Gastrocnemius medialis (tissue), 4 donors: ENCODE measurements around the gene TANC1. TPM values are rescaled to one million over a fixed set of nuclear protein-coding genes. Genes with fewer than 3 reads are reported as not detected.
A peak's percentile ranks its signal among the peaks of the same experiment; 100 is the strongest.

Experiments used
- ATAC-seq, 2 donors: fragments of 150-250 bp; one replicate each; pipeline ENCODE4 v1.9.1; 2016
- DNase-seq, 2 donors: peaks; one replicate each; pipeline ENCODE4 v3.0.0-alpha.2; 2019
- H3K27ac ChIP-seq, 4 donors: fragments of 200-600 bp; sonication (generic); 1 replicate in 1 of 4; 2 replicates in 3 of 4; pipeline ENCODE4 v1.5.1; 2016 to 2018; ENCODE audit warnings: mild to moderate bottlenecking in 2 of 4, moderate library complexity in 1 of 4
- H3K27me3 ChIP-seq, 3 donors: fragments of 200-600 bp; sonication (generic) in 2 of 3; 1 replicate in 1 of 3; 2 replicates in 2 of 3; pipeline versions ENCODE4 v1.5.1 to v1.6.0; 2016 to 2019; ENCODE audit warnings: mild to moderate bottlenecking in 1 of 3, moderate library complexity in 1 of 3
- H3K36me3 ChIP-seq, 2 donors: fragments of 200-600 bp; sonication (generic) in 1 of 2; one replicate each; pipeline ENCODE4 v1.5.1; 2017 to 2018
- H3K4me1 ChIP-seq, 2 donors: fragments of 200-600 bp; sonication (generic) in 1 of 2; one replicate each; pipeline ENCODE4 v1.5.1; 2016 to 2017; ENCODE audit warnings: mild to moderate bottlenecking in 2 of 2
- H3K4me3 ChIP-seq, 4 donors: fragments of 200-600 bp; sonication (generic) in 3 of 4; 1 replicate in 1 of 4; 2 replicates in 3 of 4; pipeline ENCODE4 v1.5.1; 2016 to 2019; ENCODE audit warnings: mild to moderate bottlenecking in 2 of 4
- H3K9me3 ChIP-seq, 3 donors: fragments of 200-600 bp; sonication (generic) in 2 of 3; 1 replicate in 1 of 3; 2 replicates in 2 of 3; pipeline ENCODE4 v1.5.1; 2016 to 2019
- POLR2A ChIP-seq, 2 donors: fragments of 450-650 bp; IDR thresholded peaks; one replicate each; pipeline ENCODE4 v1.6.1; 2017; ENCODE audit warnings: antibody characterized with exemption in 2 of 2, mild to moderate bottlenecking in 2 of 2, moderate library complexity in 2 of 2
- in situ Hi-C, 4 donors: fragments of 200-750 bp; cut with MboI; loops; one replicate each; pipeline versions ENCODE4 v1.15.0 to v1.8.0; 2017; ENCODE audit warnings: low sequenced_read_pairs in 4 of 4
- intact Hi-C: fragments of 100-400 bp; cut with DNase I; formaldehyde crosslinking; loops from one replicate; pipeline ENCODE4 v1.15.1; 2023; ENCODE audit warnings: low total_unique reads
- total RNA-seq, 4 donors: library from RNA; depleted of rRNA; stranded (reverse); fragments of >200 nt; gene quantifications; one replicate each; pipeline versions ENCODE4 v1.1.0 to v1.2.3, GENCODE V29; 2016
- TF ChIP-seq, protein P1 (sequence below), 5 experiments: fragments of 450-650 bp in 3 of 5; fragments of 200-600 bp in 2 of 5; sonication (generic) in 2 of 5; IDR thresholded peaks in 4 of 5; conservative IDR thresholded peaks in 1 of 5; 1 replicate in 4 of 5; 2 replicates in 1 of 5; pipeline ENCODE4 v1.5.1; 2016 to 2019; ENCODE audit warnings: antibody characterized with exemption in 5 of 5, mild to moderate bottlenecking in 3 of 5, moderate library complexity in 3 of 5

The TANC1 gene
- total RNA-seq, 4 donors from 2014 or later, result 5.1 to 9.9 (median 5.4) TPM

DNA sequence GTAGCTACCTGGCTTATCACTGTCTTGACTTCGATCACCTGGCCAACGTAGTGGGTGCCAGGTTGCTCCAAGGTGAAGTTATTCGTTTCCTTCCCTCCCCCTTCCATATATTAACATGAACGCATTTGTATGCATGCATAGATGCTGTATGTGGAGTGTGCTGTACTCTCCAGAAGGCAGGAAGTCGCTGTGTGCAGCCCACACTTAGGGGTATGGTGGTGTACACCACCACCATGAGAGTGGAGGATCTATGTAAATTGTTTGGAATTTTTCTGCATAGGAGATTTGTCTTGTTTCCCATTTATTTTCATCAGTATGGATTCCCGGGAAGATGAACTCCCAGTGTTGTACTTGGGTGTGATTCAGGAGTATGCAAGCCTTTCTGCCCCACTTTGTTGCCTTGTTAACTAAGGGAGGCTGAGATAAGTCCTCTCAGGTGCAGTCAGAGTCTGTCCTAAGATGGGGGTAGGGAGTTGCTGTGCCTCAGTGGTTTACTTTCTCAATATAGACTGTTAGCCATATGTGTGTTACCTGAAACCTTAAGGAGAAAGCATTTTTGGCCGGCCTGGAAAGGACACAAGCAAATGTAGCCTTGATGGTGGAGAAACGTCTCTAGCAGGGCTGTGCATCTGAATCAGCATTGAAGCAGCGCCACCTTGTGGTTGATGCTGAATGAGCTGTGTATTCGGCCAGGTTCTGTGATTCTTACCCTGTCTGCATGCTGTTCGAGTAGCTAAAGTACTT is 149.8 kb downstream of the TANC1 start:
- in situ Hi-C loops (no loop called here), intact Hi-C loops (no loop called here)
- Histone ChIP-seq H3K36me3 (no peaks in the 10 kb centered on the region), H3K4me3 (no peak overlapping the region), H3K9me3 (no peaks in the 10 kb centered on the region), H3K27ac (no peak overlapping the region), H3K4me1 (peaks cover 0 to 5% of the 10 kb centered on the region in 2 donors), H3K27me3 (no peaks in the 10 kb centered on the region)
- peak; percentile 88 to 91 for ATAC-seq
- TF ChIP-seq, protein P1, sequence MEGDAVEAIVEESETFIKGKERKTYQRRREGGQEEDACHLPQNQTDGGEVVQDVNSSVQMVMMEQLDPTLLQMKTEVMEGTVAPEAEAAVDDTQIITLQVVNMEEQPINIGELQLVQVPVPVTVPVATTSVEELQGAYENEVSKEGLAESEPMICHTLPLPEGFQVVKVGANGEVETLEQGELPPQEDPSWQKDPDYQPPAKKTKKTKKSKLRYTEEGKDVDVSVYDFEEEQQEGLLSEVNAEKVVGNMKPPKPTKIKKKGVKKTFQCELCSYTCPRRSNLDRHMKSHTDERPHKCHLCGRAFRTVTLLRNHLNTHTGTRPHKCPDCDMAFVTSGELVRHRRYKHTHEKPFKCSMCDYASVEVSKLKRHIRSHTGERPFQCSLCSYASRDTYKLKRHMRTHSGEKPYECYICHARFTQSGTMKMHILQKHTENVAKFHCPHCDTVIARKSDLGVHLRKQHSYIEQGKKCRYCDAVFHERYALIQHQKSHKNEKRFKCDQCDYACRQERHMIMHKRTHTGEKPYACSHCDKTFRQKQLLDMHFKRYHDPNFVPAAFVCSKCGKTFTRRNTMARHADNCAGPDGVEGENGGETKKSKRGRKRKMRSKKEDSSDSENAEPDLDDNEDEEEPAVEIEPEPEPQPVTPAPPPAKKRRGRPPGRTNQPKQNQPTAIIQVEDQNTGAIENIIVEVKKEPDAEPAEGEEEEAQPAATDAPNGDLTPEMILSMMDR (IDR thresholded peaks at IDR 0.05 in 4 of 5, conservative IDR thresholded peaks at IDR 0.05 in 1 of 5), result peak; percentile 68 to 92 (median 83)
- TF ChIP-seq POLR2A (IDR thresholded peaks at IDR 0.05), result no peak
- peak; percentile 26 to 58 for DNase-seq

DNA sequence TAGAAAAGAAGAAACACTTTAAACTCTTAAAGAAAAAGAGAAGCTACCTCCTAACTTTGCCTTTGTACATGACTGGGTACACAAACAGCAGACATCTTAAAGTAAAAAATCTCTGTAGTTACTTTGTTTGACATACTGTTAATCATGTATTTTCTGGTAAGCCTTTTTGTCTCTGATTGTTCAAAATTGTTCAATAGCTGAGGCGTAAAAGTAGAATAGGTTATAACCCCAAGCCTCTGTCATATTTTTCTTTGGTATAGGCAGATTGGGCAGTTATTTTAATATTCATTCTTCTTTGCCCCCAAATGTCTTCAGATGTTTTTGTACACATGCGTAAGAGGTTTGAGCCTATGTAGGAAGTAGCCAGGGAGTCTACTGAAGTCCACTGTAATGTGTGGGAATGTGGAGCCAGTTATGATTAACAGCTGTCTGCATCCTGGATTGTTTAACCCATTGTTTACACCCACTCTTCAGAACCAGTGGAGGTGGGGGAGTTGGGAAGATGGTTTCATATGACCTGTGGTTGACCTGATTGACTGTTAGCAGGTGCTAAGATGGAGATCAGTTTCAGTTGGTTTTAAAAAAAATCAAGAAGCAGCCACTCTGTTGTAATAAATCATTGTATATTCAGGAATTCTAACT is 150.5 kb downstream of the TANC1 start:
- Histone ChIP-seq H3K4me3 (no peak overlapping the region), H3K9me3 (no peaks in the 10 kb centered on the region), H3K27me3 (no peaks in the 10 kb centered on the region), H3K36me3 (no peaks in the 10 kb centered on the region), H3K27ac (no peak overlapping the region), H3K4me1 (peaks cover 0 to 5% of the 10 kb centered on the region in 2 donors)
- in situ Hi-C loops (no loop called here), intact Hi-C loops (loop anchor here (1.0 kb wide), 1 partner anchor 218 kb away; no protein-coding TSS in a partner anchor)
- ATAC-seq, result no peak
- TF ChIP-seq, protein P1 (IDR thresholded peaks at IDR 0.05 in 4 of 5, conservative IDR thresholded peaks at IDR 0.05 in 1 of 5), result no peak
- TF ChIP-seq POLR2A (IDR thresholded peaks at IDR 0.05), result no peak
- DNase-seq, result no peak

DNA sequence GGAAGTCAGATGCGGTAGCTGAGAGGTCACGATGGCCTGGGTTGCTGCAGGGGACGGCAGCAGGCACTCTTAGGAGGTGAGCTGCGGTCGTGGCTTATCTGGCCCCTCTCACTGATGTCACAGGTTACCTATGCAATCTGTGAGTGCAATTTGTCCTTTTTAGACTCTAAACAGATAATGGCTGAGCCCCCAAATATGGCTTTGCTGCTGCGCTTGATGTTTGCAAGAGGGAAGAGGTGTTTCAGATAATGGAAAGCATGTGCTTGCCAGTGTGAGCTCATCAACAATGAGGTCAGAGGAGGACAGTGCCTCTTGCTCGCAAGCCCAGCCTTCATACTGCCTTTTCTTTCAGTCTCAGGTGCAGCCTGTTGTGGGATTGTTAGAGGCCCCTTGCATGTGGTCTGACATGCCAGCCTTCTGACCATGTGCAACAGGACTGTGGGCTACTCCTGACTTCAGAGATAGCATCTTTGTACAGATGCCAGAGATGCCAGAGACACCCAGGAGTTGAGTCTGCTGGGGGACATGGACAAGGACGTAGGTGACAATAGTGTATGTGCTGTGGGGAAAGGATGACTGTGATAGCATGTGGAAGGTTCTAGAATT is 151.3 kb downstream of the TANC1 start:
- no peak for TF ChIP-seq POLR2A (IDR thresholded peaks at IDR 0.05)
- TF ChIP-seq, protein P1 (IDR thresholded peaks at IDR 0.05 in 4 of 5, conservative IDR thresholded peaks at IDR 0.05 in 1 of 5), result no peak
- H3K27me3 ChIP-seq, result no peaks in the 10 kb centered on the region
- H3K9me3 ChIP-seq, result no peaks in the 10 kb centered on the region
- ATAC-seq (no peak), DNase-seq (no peak)
- intact Hi-C loops (loop anchor here (1.0 kb wide), 1 partner anchor 218 kb away; no protein-coding TSS in a partner anchor), in situ Hi-C loops (loop anchor here (5.0 kb wide), 3 partner anchors 212 to 222 kb away; no protein-coding TSS in a partner anchor)
- H3K27ac ChIP-seq, result no peak overlapping the region
- H3K36me3 ChIP-seq, result no peaks in the 10 kb centered on the region
- no peak overlapping the region for H3K4me3 ChIP-seq
- H3K4me1 ChIP-seq, result peaks cover 0 to 5% of the 10 kb centered on the region in 2 donors

DNA sequence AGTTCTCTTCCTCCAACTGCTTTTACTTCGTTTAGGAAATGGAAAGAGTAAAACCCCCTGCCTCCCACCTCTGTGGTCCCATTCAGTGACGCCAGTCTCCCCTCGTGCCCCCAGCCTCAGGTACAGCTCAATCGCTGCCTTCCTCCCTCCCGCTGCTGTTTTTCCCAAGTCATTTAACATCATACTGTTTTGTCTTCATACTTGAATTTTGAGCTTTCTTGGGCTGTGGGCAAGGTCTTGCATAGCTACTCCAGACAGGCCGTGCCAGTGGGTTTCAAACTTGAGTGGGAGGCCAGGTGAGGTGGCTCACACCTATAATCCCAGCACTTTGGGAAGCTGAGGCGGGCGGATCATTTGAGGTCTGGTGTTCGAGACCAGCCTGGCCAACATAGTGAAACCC is 155.3 kb downstream of the TANC1 start:
- Histone ChIP-seq H3K4me1 (peaks cover 0 to 5% of the 10 kb centered on the region in 2 donors), H3K27me3 (no peaks in the 10 kb centered on the region), H3K36me3 (no peaks in the 10 kb centered on the region), H3K4me3 (no peak overlapping the region), H3K27ac (no peak overlapping the region), H3K9me3 (no peaks in the 10 kb centered on the region)
- DNase-seq, result no peak
- no peak for TF ChIP-seq POLR2A (IDR thresholded peaks at IDR 0.05)
- TF ChIP-seq, protein P1 (IDR thresholded peaks at IDR 0.05 in 4 of 5, conservative IDR thresholded peaks at IDR 0.05 in 1 of 5), result no peak
- intact Hi-C loops, result no loop called here
- in situ Hi-C loops, result loop anchor here (5.0 kb wide), 3 partner anchors 216 to 226 kb away; no protein-coding TSS in a partner anchor
- ATAC-seq, result no peak
